ENCODE measurements around the gene ARHGEF11. TPM values are rescaled to one million over a fixed set of nuclear protein-coding genes. Genes with fewer than 3 reads are reported as not detected.

Gene ARHGEF11
- total RNA-seq, 1 experiment from 2014 or later: 55.5 TPM

GRCh38 chr1:157087030-157087429, 41.5 kb upstream of the ARHGEF11 start:
- Histone ChIP-seq H3K27ac (ENCODE audit: low read length) (no peak overlapping the region), H3K4me3 (ENCODE audit: low read depth in 2 of 2, low read length in 2 of 2) (no peak overlapping the region), H3K9me3 (ENCODE audit: control insufficient read depth, insufficient read depth, low read depth, low read length) (no peaks in the 10 kb centered on the region), H3K4me1 (ENCODE audit: control insufficient read depth, insufficient read depth, low read length) (no peaks in the 10 kb centered on the region), H3K36me3 (ENCODE audit: control insufficient read depth, insufficient read depth, low read length) (no peaks in the 10 kb centered on the region), H3K27me3 (ENCODE audit: control insufficient read depth, insufficient read depth, low read length) (no peaks in the 10 kb centered on the region)
- POLR2A ChIA-PET: no interaction called here
- CTCF ChIA-PET: interaction anchor here (0.6 to 1.7 kb wide), 2 partner anchors 9 to 13 kb away, joined by 3 to 4 read pairs; no protein-coding TSS in a partner anchor
- ATAC-seq (no peak), DNase-seq (ENCODE audit: low read depth, low spot score) (no peak)
- in situ Hi-C loops (cut with HindIII; ENCODE audit: low pct_unique_long_range_greater_than_20kb, low sequenced_read_pairs) (no loop called here), intact Hi-C loops (cut with micrococcal nuclease; ENCODE audit: unreplicated experiment) (no loop called here)
- BruUV-seq (replicated peaks): no TSS peak
- TF ChIP-seq CTCF (IDR thresholded peaks at IDR 0.05) (no peak), SIN3A (IDR thresholded peaks at IDR 0.05; ENCODE audit: borderline replicate concordance, insufficient read depth, low read depth, low read length) (no peak), POLR2AphosphoS5 (IDR thresholded peaks at IDR 0.05; ENCODE audit: low read depth, low read length) (no peak), REST (IDR thresholded peaks at IDR 0.05; ENCODE audit: insufficient read depth in 1 of 2, low read depth in 2 of 2, low read length in 1 of 2) (no peak), TCF7L2 (IDR thresholded peaks at IDR 0.05; ENCODE audit: low read depth, low read length) (no peak)

GRCh38 chr1:157086299-157086698, 40.8 kb upstream of the ARHGEF11 start:
- Histone ChIP-seq H3K27me3 (ENCODE audit: control insufficient read depth, insufficient read depth, low read length) (no peaks in the 10 kb centered on the region), H3K4me1 (ENCODE audit: control insufficient read depth, insufficient read depth, low read length) (no peaks in the 10 kb centered on the region), H3K4me3 (ENCODE audit: low read depth in 2 of 2, low read length in 2 of 2) (no peak overlapping the region), H3K9me3 (ENCODE audit: control insufficient read depth, insufficient read depth, low read depth, low read length) (no peaks in the 10 kb centered on the region), H3K36me3 (ENCODE audit: control insufficient read depth, insufficient read depth, low read length) (no peaks in the 10 kb centered on the region), H3K27ac (ENCODE audit: low read length) (no peak overlapping the region)
- DNase-seq (ENCODE audit: low read depth, low spot score) (no peak), ATAC-seq (no peak)
- in situ Hi-C loops (cut with HindIII; ENCODE audit: low pct_unique_long_range_greater_than_20kb, low sequenced_read_pairs) (no loop called here), intact Hi-C loops (cut with micrococcal nuclease; ENCODE audit: unreplicated experiment) (no loop called here)
- CTCF ChIA-PET: interaction anchor here (0.6 to 1.7 kb wide), 3 partner anchors 9 to 27 kb away, joined by 3 to 7 read pairs (median 4); no protein-coding TSS in a partner anchor
- TF ChIP-seq TCF7L2 (IDR thresholded peaks at IDR 0.05; ENCODE audit: low read depth, low read length) (no peak), POLR2AphosphoS5 (IDR thresholded peaks at IDR 0.05; ENCODE audit: low read depth, low read length) (no peak)
- no TSS peak for BruUV-seq (replicated peaks)
- POLR2A ChIA-PET: no interaction called here

GRCh38 chr1:157085421-157085820, 39.9 kb upstream of the ARHGEF11 start:
- no peak overlapping the region for H3K4me3 ChIP-seq (ENCODE audit: low read depth in 2 of 2, low read length in 2 of 2)
- ATAC-seq: no peak
- H3K4me1 ChIP-seq (ENCODE audit: control insufficient read depth, insufficient read depth, low read length): no peaks in the 10 kb centered on the region
- DNase-seq (ENCODE audit: low read depth, low spot score): no peak
- H3K27me3 ChIP-seq (ENCODE audit: control insufficient read depth, insufficient read depth, low read length): no peaks in the 10 kb centered on the region
- no peak overlapping the region for H3K27ac ChIP-seq (ENCODE audit: low read length)
- ChIA-PET POLR2A (interaction anchor here (0.6 kb wide), 1 partner anchor 35 kb away, joined by 3 read pairs; no protein-coding TSS in a partner anchor), CTCF (no interaction called here)
- intact Hi-C loops (cut with micrococcal nuclease; ENCODE audit: unreplicated experiment) (no loop called here), in situ Hi-C loops (cut with HindIII; ENCODE audit: low pct_unique_long_range_greater_than_20kb, low sequenced_read_pairs) (no loop called here)
- no TSS peak for BruUV-seq (replicated peaks)
- no peaks in the 10 kb centered on the region for H3K36me3 ChIP-seq (ENCODE audit: control insufficient read depth, insufficient read depth, low read length)
- no peaks in the 10 kb centered on the region for H3K9me3 ChIP-seq (ENCODE audit: control insufficient read depth, insufficient read depth, low read depth, low read length)
- TF ChIP-seq CTCF (IDR thresholded peaks at IDR 0.05) (no peak), REST (IDR thresholded peaks at IDR 0.05; ENCODE audit: insufficient read depth in 1 of 2, low read depth in 2 of 2, low read length in 1 of 2) (no peak), POLR2AphosphoS5 (IDR thresholded peaks at IDR 0.05; ENCODE audit: low read depth, low read length) (no peak), SIN3A (IDR thresholded peaks at IDR 0.05; ENCODE audit: borderline replicate concordance, insufficient read depth, low read depth, low read length) (no peak), TCF7L2 (IDR thresholded peaks at IDR 0.05; ENCODE audit: low read depth, low read length) (no peak)
